NCI-H128 (cell line): ENCODE results near the gene ETNK1.

Experiments used
- DNase-seq: peaks from one replicate; lab custom pipeline; 2025; ENCODE audit not compliant: unreplicated experiment; lab: John Stamatoyannopoulos, UW

ETNK1 gene

DNA sequence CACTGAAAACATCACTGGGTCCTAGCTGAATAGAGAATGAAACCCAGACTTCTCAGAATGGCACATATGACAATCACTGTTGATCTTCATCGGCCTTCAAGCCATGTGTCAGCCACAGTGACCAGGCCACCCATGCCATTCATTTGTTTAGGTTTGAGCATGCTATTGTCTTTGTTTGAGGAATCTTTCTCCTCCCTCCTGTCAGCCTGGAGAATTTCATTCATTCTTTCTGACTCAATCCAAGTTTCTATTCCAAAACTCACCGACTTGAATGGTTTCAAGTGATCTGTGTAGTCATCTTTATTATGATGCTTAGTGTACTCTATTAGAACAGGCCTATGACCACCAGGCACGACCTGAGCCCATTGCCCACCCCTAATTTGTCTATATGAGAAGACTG is 106.3 kb downstream of the ETNK1 start:
- no peak for DNase-seq

DNA sequence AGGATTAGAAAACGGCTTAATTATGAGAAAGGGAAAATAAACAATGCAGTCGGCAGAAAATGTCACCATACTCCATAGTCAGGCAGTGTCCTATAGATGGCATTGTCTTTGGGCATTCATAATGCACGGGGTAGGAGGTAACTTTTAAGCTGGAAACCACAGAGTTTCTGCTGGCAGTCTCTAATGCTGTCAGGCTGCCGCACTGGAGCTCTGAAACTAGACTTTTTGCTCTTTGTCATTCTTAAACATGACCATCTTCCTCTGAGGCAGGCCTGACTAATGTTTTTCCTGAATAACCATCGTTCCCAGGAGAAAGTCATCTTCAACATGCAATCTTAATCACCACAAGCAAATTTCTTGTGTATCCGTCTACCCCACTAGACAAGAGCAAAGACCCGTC is 108.8 kb downstream of the ETNK1 start:
- no peak for DNase-seq

DNA sequence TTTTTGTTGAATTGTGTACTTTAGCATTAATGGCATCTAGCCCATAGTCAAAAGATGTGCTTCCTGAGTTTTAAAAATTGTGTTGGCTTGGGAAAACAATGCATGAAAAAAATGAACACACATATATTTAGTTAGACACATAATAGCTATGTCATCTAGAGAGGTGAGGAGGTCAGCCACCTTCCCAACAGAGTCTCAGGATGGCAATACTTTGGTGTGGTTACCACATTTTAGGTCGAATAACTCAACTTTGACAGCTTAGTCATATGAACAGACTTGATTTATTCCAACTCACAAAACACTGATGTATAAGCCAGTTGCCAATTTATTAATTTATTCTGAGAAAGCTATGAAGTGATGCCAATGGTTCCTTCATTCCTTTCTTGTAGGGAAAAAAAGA is 114.0 kb downstream of the ETNK1 start:
- no peak for DNase-seq
